Fibroblast of mammary gland (primary cell): ENCODE measurements around the gene TFF3.
"Not testable (repeated sequence)": the region's sequence is repeated elsewhere in the genome, so short reads cannot be mapped to it uniquely, and the experiment has no call there.

Experiments used
- DNase-seq: peaks from one replicate; pipeline ENCODE4 v3.0.0-alpha.2; 2010; ENCODE audit warnings: low read depth
- H3K4me3 ChIP-seq: 2 replicates; pipeline ENCODE4 v1.5.1; 2011; ENCODE audit warnings: low read depth, mild to moderate bottlenecking, low read length, moderate library complexity; ENCODE audit not compliant: control insufficient read depth
- TF ChIP-seq, protein P1 (sequence below): conservative IDR thresholded peaks from 2 replicates; pipeline ENCODE4 v1.5.1; 2011; ENCODE audit warnings: low read depth, low read length, inconsistent platforms; ENCODE audit not compliant: control insufficient read depth, insufficient read depth

The TFF3 gene

DNA sequence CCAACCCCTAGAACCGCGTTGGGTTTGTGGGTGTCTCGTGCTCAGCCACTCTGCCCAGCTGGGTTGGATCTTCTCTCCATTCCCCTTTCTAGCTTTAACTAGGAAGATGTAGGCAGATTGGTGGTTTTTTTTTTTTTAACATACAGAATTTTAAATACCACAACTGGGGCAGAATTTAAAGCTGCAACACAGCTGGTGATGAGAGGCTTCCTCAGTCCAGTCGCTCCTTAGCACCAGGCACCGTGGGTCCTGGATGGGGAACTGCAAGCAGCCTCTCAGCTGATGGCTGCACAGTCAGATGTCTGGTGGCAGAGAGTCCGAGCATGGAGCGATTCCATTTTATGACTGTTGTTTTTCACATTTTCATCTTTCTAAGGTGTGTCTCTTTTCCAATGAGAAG lies 18.7 kb downstream of the TFF3 start:
- no peak overlapping the region for H3K4me3 ChIP-seq
- TF ChIP-seq, protein P1, sequence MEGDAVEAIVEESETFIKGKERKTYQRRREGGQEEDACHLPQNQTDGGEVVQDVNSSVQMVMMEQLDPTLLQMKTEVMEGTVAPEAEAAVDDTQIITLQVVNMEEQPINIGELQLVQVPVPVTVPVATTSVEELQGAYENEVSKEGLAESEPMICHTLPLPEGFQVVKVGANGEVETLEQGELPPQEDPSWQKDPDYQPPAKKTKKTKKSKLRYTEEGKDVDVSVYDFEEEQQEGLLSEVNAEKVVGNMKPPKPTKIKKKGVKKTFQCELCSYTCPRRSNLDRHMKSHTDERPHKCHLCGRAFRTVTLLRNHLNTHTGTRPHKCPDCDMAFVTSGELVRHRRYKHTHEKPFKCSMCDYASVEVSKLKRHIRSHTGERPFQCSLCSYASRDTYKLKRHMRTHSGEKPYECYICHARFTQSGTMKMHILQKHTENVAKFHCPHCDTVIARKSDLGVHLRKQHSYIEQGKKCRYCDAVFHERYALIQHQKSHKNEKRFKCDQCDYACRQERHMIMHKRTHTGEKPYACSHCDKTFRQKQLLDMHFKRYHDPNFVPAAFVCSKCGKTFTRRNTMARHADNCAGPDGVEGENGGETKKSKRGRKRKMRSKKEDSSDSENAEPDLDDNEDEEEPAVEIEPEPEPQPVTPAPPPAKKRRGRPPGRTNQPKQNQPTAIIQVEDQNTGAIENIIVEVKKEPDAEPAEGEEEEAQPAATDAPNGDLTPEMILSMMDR = no peak
- no peak for DNase-seq

DNA sequence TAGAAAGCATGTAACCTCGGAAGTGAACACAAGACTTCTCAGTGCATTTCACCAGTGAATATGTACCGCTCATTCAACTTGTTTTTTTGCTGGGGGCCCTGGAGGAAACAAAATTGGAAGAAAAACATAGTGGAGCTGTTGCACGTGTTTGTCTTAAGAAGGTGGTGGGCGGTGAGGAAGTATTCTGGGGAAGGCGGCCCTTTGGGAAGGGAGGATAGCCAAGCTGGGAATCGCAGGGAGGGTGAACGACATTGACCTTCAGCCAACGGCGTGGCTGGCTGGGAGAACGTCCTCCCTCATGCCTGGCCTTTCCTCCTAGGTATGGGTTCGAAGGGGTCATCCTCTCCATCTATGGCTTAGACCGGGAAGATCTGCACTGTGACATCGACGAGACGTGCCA lies 19.4 kb downstream of the TFF3 start:
- no peak for DNase-seq
- TF ChIP-seq, protein P1 = no peak
- H3K4me3 ChIP-seq = no peak overlapping the region

DNA sequence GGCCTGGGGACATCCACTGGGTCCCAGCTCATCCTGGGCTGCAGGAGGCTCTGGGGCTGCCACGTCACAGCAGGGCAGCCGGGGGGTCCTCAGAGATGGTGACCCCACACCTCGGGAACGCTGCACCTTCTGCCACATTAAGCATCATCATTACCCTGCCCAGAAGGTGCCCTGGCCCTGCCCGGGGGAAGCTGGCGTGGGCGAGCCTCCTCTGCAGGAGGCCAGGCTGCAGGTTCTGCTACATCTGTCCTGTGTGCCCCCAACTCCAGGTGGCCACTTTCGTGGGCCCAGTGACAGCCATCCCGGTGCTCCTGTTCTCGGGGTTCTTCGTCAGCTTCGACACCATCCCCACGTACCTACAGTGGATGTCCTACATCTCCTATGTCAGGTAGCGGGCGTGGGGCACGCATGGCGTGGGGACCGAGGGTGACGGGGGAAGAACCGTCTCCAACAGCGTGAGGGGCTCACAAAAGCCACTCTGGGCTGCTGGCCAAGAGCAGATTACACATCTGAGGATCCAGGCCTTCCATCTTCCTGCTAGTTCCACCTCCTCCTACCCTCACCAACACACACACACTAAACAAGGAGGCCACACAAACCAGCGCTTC lies 20.8 kb downstream of the TFF3 start:
- TF ChIP-seq, protein P1 = no peak
- no peak overlapping the region for H3K4me3 ChIP-seq
- DNase-seq = no peak

DNA sequence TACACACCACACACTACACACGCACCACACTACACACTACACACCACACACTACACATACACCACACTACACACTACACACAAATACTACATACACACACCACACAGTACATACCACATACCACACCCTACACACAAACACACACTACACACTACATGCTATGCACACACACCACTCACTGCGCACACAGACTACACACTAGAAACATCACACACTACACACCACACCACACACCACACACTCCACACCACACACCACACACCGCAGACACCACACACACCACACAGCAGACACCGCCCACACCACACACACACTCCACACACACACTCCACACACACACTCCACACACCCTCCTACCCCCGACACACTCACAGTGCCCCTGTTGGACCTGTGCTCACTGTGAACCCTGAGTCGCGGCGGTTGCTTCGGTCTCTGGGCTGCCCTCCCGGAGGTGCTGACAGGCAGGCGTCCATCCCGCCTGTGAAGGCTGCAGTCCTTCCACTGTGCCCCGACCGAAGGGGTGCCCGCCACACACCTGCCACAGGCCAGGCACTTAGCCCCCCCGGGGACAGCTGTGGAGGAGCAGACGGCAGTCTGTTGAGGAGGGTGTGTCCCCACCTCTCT lies 21.4 kb downstream of the TFF3 start:
- no peak for DNase-seq
- TF ChIP-seq, protein P1 = no peak
- H3K4me3 ChIP-seq = no peak overlapping the region

DNA sequence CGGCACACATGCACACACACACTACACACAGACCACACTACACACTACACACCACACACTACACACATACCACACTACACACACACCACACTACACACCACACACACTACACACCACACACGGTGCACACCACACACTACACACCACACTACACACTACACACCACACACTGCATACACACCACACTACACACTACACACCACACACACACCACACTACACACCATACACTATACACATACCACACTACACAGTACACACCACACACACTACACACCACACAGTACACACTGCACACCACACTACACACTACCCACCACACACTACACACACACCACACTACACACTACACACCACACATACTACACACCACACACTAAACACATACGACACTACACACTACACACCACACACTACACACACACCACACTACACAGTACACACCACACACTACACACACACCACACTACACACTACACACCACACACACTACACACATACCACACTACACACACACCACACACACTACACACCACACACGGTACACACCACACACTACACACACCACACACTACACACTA lies 22.6 kb downstream of the TFF3 start:
- H3K4me3 ChIP-seq, DNase-seq: not testable (repeated sequence)

DNA sequence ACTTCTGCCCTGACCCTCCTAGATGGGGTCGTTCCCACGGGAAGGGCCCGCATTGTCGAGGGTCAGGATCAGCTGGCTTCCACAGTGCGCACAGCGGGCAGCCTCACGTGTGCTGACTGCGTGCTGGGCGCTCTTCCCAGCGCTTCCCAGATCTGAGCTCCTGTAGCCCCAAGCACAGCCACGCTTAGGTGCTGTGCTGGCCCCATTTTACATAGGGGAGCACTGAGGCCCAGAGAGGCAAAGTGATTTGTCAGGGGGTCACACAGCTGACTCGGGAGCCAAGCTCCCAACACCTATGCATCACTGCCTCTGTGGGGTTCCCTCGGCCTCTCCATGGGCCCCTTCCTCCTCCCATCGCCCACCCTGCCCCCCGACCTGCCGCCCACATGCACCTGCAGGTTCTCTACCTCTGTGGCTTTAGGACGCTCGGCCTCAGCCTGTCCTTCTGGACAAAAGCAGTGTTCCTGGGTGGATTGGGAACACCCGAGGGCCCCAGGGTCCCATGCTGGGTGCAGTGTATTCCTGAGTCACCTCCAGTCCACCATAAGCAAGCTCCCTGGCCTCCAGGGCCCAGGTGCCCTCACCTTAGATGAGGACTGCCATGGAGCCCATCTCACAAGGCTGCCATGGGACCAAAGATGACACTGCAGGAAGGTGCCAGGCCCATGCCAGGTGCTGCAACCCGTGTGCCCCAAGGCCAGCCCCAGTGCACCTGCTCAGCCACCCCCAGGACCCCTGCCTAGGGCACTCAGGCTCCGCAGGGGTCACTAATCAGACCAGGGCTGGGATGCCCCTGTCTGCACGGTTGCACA lies 23.3 kb downstream of the TFF3 start:
- no peak for DNase-seq
- no peak overlapping the region for H3K4me3 ChIP-seq
- TF ChIP-seq, protein P1 = no peak
